ENCODE data around the gene PDE11A.

DNA sequence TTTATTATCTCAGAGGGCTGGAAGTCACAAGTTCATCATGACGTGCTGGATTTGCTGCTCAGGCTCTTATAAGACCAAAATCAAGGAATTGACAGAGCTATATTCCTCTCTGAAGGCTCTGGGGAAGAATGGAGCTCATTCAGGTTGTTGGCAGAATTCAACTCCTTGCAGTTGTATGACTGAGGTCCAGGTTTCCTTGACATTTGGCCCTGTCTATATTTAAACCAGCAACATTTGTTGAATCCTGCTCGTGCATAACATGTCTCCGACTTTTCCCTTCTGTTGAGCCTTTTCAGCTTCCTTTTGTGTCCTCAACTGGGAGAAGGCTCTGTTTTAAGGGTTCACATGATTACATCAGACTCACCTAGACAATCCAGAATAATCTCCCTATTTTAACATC, 203.4 kb downstream of the PDE11A start:
- TF ChIP-seq CTCF (IDR thresholded peaks at IDR 0.05) = no peak
- TF ChIP-seq POLR2A (IDR thresholded peaks at IDR 0.05) = no peak
- no peak for TF ChIP-seq POLR2AphosphoS5 (IDR thresholded peaks at IDR 0.05)
